Ovary (tissue), 9 donors: ENCODE results near the gene SLIT3. TPM values are rescaled to one million over a fixed set of nuclear protein-coding genes. Genes with fewer than 3 reads are reported as not detected.

Experiments
- DNase-seq, 5 donors: peaks; one replicate each; pipeline ENCODE4 v3.0.0-alpha.2; 2019 to 2020
- H3K27ac ChIP-seq, 2 donors: fragments of 200-600 bp; one replicate each; pipeline versions ENCODE4 v1.5.1 to v1.8.0; 2019 to 2022
- H3K27me3 ChIP-seq: fragments of 200-600 bp; one replicate; pipeline ENCODE4 v1.8.0; 2022
- H3K36me3 ChIP-seq: fragments of 200-600 bp; sonication (generic); one replicate; pipeline ENCODE4 v1.5.1; 2019
- H3K4me1 ChIP-seq: one replicate; pipeline ENCODE4 v1.8.1; 2013; ENCODE audit warnings: mild to moderate bottlenecking, moderate library complexity; ENCODE audit not compliant: insufficient read depth
- H3K4me3 ChIP-seq: fragments of 200-600 bp; sonication (generic); one replicate; pipeline ENCODE4 v1.5.1; 2017
- H3K9me3 ChIP-seq, 2 donors: fragments of 200-600 bp in 1 of 2; sonication (generic) in 1 of 2; one replicate each; pipeline versions ENCODE4 v1.5.1 to v1.8.1; 2013 to 2019; ENCODE audit warnings: mild to moderate bottlenecking in 1 of 2, moderate library complexity in 1 of 2
- EP300 ChIP-seq: sonication (generic); formaldehyde crosslinking; IDR thresholded peaks from one replicate; pipeline ENCODE4 v1.6.1; 2017; ENCODE audit warnings: antibody characterized with exemption
- POLR2A ChIP-seq: fragments of 450-650 bp; IDR thresholded peaks from one replicate; pipeline ENCODE4 v1.6.1; 2017; ENCODE audit warnings: antibody characterized with exemption, mild to moderate bottlenecking, moderate library complexity
- WGBS, 3 donors: extraction: QIAGEN DNeasy Blood & Tissue Kit in 1 of 3; methylation state at CpG; one replicate each; pipeline versions ENCODE4 v1.1.5 to v1.1.7; 2013 to 2017; 5-methylcytosine and 5-hydroxymethylcytosine counted together
- intact Hi-C, 4 donors: fragments of 100-400 bp; cut with DNase I; formaldehyde crosslinking; loops; one replicate each; pipeline versions ENCODE4 v1.11.0 to v1.15.1; 2022 to 2023
- polyA plus RNA-seq, 2 donors: library from polyadenylated mRNA; stranded (reverse); fragments of 200-250 nt in 1 of 2; fragments of 350-450 nt in 1 of 2; fragmentation: Illumina TruSeq in 1 of 2; extraction: RNeasy Lipid Tissue Mini Kit (QIAGEN cat#74804) in 1 of 2; gene quantifications; one replicate each; pipeline ENCODE4 v1.2.3, GENCODE V29; 2013 to 2014
- total RNA-seq, 7 donors: library from RNA; depleted of rRNA in 2 of 7; stranded (reverse); fragments of >200 nt in 2 of 7; fragmentation: NEBNext Ultra II Directional in 3 of 7; extraction: Animal tissue kit (Norgen Biotek cat#: 25700) in 3 of 7; gene quantifications; one replicate each; pipeline versions ENCODE4 v1.1.0 to v1.2.4, GENCODE V29; 2016 to 2023
- TF ChIP-seq, protein P1 (sequence below), 3 donors: fragments of 450-650 bp in 2 of 3; fragments of 200-600 bp in 1 of 3; IDR thresholded peaks; one replicate each; pipeline versions ENCODE4 v1.5.1 to v1.8.0; 2016 to 2022; ENCODE audit warnings: antibody characterized with exemption in 3 of 3, mild to moderate bottlenecking in 1 of 3
- donor health status: DM: no; HTN: no; CAD: no; lungs with moderate emphysema.
- donor health status: DM: no; HTN: no; CAD: no.
- donor health status: Bipolar disorder and iron deficiency.
- donor health status: DM: yes; HTN: yes; CAD: no.
- donor health status: DM: no; HTN: no; CAD: no.
- donor health status: DM: yes; HTN: yes; CAD: no.

The SLIT3 gene
- total and polyA plus RNA-seq, 9 donors: 10.3 to 106 (median 24.4) TPM

DNA sequence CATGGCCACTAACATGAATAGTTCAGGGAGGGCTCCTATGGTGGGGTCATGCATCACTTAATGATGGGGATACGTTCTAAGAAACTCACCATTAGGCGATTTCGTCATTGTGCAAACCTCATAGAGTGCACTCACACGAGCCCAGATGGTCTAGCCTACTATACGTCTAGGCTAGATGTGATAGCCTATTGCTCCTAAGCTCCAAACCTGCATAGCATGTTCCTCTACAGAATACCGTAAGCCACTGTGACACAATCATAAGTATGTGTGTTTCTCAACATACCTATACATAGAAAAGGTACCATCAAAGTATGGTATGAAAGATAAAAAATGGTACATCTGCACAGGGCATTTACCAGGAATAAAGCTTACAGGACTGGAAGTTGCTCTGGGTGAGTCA is 6.3 kb downstream of the SLIT3 start:
- 86 to 93% (median 88%) methylated on average over 6 of the region's 6 CpGs for WGBS, 3 donors
- no peak for DNase-seq
- Histone ChIP-seq H3K27me3 (no peaks in the 10 kb centered on the region), H3K4me1 (no peaks in the 10 kb centered on the region), H3K36me3 (no peaks in the 10 kb centered on the region), H3K9me3 (no peaks in the 10 kb centered on the region), H3K27ac (no peak overlapping the region), H3K4me3 (no peak overlapping the region)
- TF ChIP-seq POLR2A (no peak), EP300 (no peak)
- TF ChIP-seq, protein P1, sequence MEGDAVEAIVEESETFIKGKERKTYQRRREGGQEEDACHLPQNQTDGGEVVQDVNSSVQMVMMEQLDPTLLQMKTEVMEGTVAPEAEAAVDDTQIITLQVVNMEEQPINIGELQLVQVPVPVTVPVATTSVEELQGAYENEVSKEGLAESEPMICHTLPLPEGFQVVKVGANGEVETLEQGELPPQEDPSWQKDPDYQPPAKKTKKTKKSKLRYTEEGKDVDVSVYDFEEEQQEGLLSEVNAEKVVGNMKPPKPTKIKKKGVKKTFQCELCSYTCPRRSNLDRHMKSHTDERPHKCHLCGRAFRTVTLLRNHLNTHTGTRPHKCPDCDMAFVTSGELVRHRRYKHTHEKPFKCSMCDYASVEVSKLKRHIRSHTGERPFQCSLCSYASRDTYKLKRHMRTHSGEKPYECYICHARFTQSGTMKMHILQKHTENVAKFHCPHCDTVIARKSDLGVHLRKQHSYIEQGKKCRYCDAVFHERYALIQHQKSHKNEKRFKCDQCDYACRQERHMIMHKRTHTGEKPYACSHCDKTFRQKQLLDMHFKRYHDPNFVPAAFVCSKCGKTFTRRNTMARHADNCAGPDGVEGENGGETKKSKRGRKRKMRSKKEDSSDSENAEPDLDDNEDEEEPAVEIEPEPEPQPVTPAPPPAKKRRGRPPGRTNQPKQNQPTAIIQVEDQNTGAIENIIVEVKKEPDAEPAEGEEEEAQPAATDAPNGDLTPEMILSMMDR (IDR thresholded peaks at IDR 0.05): no peak
- intact Hi-C loops: no loop called here

- DNase-seq: no peak
- Histone ChIP-seq H3K4me1 (no peaks in the 10 kb centered on the region), H3K36me3 (no peaks in the 10 kb centered on the region), H3K4me3 (no peak overlapping the region), H3K27me3 (no peaks in the 10 kb centered on the region), H3K27ac (no peak overlapping the region), H3K9me3 (no peaks in the 10 kb centered on the region)
- intact Hi-C loops: no loop called here
- 83 to 89% (median 89%) methylated on average over 4 of the region's 4 CpGs for WGBS, 3 donors
- no peak for TF ChIP-seq EP300
- TF ChIP-seq, protein P1 (IDR thresholded peaks at IDR 0.05): no peak
- TF ChIP-seq POLR2A: no peak
Observed at GRCh38 chr5:169291877-169292276, 9.1 kb downstream of the SLIT3 start.

DNA sequence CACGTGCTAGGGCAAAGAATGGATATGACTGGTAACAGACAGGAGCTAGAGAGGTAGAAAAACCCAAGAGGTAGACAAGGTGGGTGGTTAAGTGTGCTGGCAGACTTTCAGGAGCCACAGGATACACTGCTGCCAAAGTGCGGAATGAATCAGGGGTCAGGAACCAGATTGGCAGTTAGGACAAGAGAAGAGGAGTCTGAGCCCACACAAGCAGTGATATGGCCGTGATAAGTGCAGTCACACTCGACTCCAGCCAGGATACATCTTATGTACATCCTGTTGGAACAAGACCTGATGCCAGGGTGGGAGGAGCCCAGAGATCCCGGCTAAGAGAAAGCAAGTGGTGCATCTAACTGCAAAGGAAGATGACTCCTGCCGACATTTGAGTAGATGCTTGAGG is 10.0 kb downstream of the SLIT3 start:
- 35 to 49% (median 41%) methylated on average over 6 of the region's 6 CpGs for WGBS, 3 donors
- DNase-seq: no peak
- Histone ChIP-seq H3K9me3 (no peaks in the 10 kb centered on the region), H3K27me3 (no peaks in the 10 kb centered on the region), H3K27ac (no peak overlapping the region), H3K4me3 (no peak overlapping the region), H3K4me1 (no peaks in the 10 kb centered on the region), H3K36me3 (no peaks in the 10 kb centered on the region)
- intact Hi-C loops: no loop called here
- TF ChIP-seq, protein P1 (IDR thresholded peaks at IDR 0.05): no peak
- TF ChIP-seq EP300: no peak
- TF ChIP-seq POLR2A: no peak

DNA sequence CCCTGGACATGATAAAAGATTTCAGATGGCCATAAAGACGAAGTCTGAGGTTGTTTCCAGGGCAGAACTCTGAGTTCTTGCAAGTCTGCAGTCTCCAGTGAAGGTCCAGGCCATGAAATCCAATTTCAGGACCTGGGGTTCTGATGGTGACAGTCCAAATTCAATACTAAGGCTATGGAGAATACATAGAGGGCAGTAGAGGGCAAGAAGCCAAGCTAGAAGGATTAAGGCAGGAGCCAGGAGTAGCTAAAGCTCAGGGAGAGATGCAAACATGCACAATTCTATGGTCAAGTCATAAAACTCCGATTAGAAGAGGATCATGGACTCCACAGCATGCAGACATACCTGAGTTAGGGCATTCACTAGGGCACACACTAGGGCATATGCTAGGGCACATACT is 11.4 kb downstream of the SLIT3 start:
- peaks cover 0 to 3% of the 10 kb centered on the region in 2 donors for H3K9me3 ChIP-seq

More for the DNA sequence above, 11.4 kb downstream of the SLIT3 start:
- Histone ChIP-seq H3K36me3 (no peaks in the 10 kb centered on the region), H3K27ac (no peak overlapping the region), H3K27me3 (no peaks in the 10 kb centered on the region), H3K4me1 (no peaks in the 10 kb centered on the region), H3K4me3 (no peak overlapping the region)
- WGBS, 3 donors: 72 to 84% (median 75%) methylated on average over 2 of the region's 2 CpGs
- TF ChIP-seq, protein P1 (IDR thresholded peaks at IDR 0.05): no peak
- intact Hi-C loops: no loop called here
- DNase-seq: no peak
